IMR-90 (cell line): ENCODE measurements around the gene STUM. TPM values are rescaled to one million over a fixed set of nuclear protein-coding genes. Genes with fewer than 3 reads are reported as not detected.

Source experiments
- ATAC-seq: fragments of 200-7000 bp; cut with Tn5 transposase; 2 replicates; pipeline ENCODE4 v1.9.1; 2020; ENCODE audit warnings: low read depth, mild to moderate bottlenecking, moderate library complexity
- BruUV-seq: library from RNA; stranded (reverse); fragments of 400-500 nt; replicated peaks from 2 replicates; lab custom pipeline; 2021; lab: Mats Ljungman, UMichigan
- CTCF ChIA-PET: fragments of 300-600 bp; formaldehyde crosslinking; extraction: SDS; loops from one replicate; lab custom pipeline; 2021; ENCODE audit warnings: antibody characterized with exemption; lab: Yijun Ruan, JAX
- POLR2A ChIA-PET: fragments of 300-600 bp; sonication (Branson Sonifier 250); formaldehyde crosslinking; loops from one replicate; lab custom pipeline; 2022; ENCODE audit warnings: antibody characterized with exemption; ENCODE audit not compliant: unreplicated experiment; lab: Charles Lee
- DNase-seq: peaks from one replicate; pipeline ENCODE4 v3.0.0; 2013
- H2AFZ ChIP-seq: replicated peaks from 2 replicates; pipeline ENCODE3; 2013; ENCODE audit warnings: low read length, mild to moderate bottlenecking; ENCODE audit not compliant: poor library complexity
- H2AK5ac ChIP-seq: 2 replicates; pipeline ENCODE4 v1.6.1; 2013; ENCODE audit warnings: low read depth, low read length, inconsistent platforms
- H2AK9ac ChIP-seq: replicated peaks from 2 replicates; pipeline ENCODE3; 2013; ENCODE audit warnings: mild to moderate bottlenecking, low read depth, low read length, moderate library complexity; ENCODE audit not compliant: poor library complexity
- H2BK120ac ChIP-seq: 2 replicates; pipeline ENCODE4 v1.6.1; 2013; ENCODE audit warnings: low read depth, low read length, inconsistent platforms
- H2BK15ac ChIP-seq: 3 replicates; pipeline ENCODE4 v1.6.1; 2013; ENCODE audit warnings: low read depth, low read length, inconsistent platforms
- H2BK20ac ChIP-seq: 2 replicates; pipeline ENCODE4 v1.6.1; 2013; ENCODE audit warnings: low read depth, mild to moderate bottlenecking, inconsistent platforms, low read length, moderate library complexity
- H2BK5ac ChIP-seq: 2 replicates; pipeline ENCODE4 v1.6.1; 2013; ENCODE audit warnings: mild to moderate bottlenecking, low read depth, low read length, inconsistent platforms; ENCODE audit not compliant: poor library complexity, severe bottlenecking
- H3K14ac ChIP-seq: replicated peaks from 2 replicates; pipeline ENCODE4 v1.6.1; 2013; ENCODE audit warnings: low read depth, low read length, inconsistent platforms
- H3K18ac ChIP-seq: 2 replicates; pipeline ENCODE4 v1.6.1; 2013; ENCODE audit warnings: low read depth, low read length, control low read depth
- H3K23ac ChIP-seq: 2 replicates; pipeline ENCODE4 v1.6.1; 2013; ENCODE audit warnings: low read depth, low read length, inconsistent platforms
- H3K27ac ChIP-seq: 2 replicates; pipeline ENCODE4 v1.5.1; 2013; ENCODE audit warnings: mild to moderate bottlenecking, control low read depth, low read length; ENCODE audit not compliant: insufficient read depth
- H3K27me3 ChIP-seq: 2 replicates; pipeline ENCODE4 v1.6.1; 2013; ENCODE audit warnings: low read length; ENCODE audit not compliant: control insufficient read depth, insufficient read depth
- H3K36me3 ChIP-seq: 2 replicates; pipeline ENCODE4 v1.6.1; 2013; ENCODE audit warnings: low read length, mixed read lengths; ENCODE audit not compliant: control insufficient read depth, insufficient read depth
- H3K4ac ChIP-seq: 2 replicates; pipeline ENCODE4 v1.6.1; 2013; ENCODE audit warnings: low read depth, low read length, inconsistent platforms
- H3K4me1 ChIP-seq: 2 replicates; pipeline ENCODE4 v1.6.1; 2013; ENCODE audit warnings: low read length, mixed read lengths; ENCODE audit not compliant: control insufficient read depth, insufficient read depth
- H3K4me2 ChIP-seq: 2 replicates; pipeline ENCODE4 v1.6.1; 2013; ENCODE audit warnings: low read depth, mild to moderate bottlenecking, control low read depth, low read length, moderate library complexity
- H3K4me3 ChIP-seq: 2 replicates; pipeline ENCODE4 v1.5.1; 2013; ENCODE audit warnings: low read depth, mild to moderate bottlenecking, control low read depth, low read length, moderate library complexity; ENCODE audit not compliant: insufficient read depth
- H3K56ac ChIP-seq: 2 replicates; pipeline ENCODE4 v1.6.1; 2013; ENCODE audit warnings: low read length, inconsistent platforms; ENCODE audit not compliant: insufficient read depth; ENCODE audit errors: extremely low read depth
- H3K79me1 ChIP-seq, 2 experiments: 2 replicates each; pipeline ENCODE4 v1.6.1; 2013; ENCODE audit warnings: low read length in 2 of 2, inconsistent platforms in 1 of 2, low read depth in 1 of 2
- H3K9ac ChIP-seq: 2 replicates; pipeline ENCODE4 v1.6.1; 2013; ENCODE audit warnings: low read depth, low read length, control low read depth
- H3K9me1 ChIP-seq: 2 replicates; pipeline ENCODE4 v1.6.1; 2013; ENCODE audit warnings: low read length, inconsistent platforms; ENCODE audit not compliant: insufficient read depth
- H3K9me3 ChIP-seq: 2 replicates; pipeline ENCODE4 v1.6.1; 2013; ENCODE audit warnings: low read length; ENCODE audit not compliant: control insufficient read depth, insufficient read depth
- H4K20me1 ChIP-seq: 2 replicates; pipeline ENCODE4 v1.6.1; 2013; ENCODE audit warnings: low read length, inconsistent platforms; ENCODE audit not compliant: insufficient read depth
- H4K5ac ChIP-seq: 2 replicates; pipeline ENCODE4 v1.6.1; 2013; ENCODE audit warnings: mild to moderate bottlenecking, low read depth, low read length, control low read depth
- H4K8ac ChIP-seq, 2 experiments: 2 replicates each; pipeline ENCODE4 v1.6.1; 2013; ENCODE audit warnings: low read depth in 2 of 2, low read length in 2 of 2, control low read depth in 1 of 2, inconsistent platforms in 1 of 2
- H4K91ac ChIP-seq: 2 replicates; pipeline ENCODE4 v1.6.1; 2013; ENCODE audit warnings: low read depth, low read length, inconsistent platforms; ENCODE audit not compliant: insufficient read depth
- BHLHE40 ChIP-seq: fragments of 150-350 bp; IDR thresholded peaks from 2 replicates; pipeline ENCODE4 v1.6.1; 2016; ENCODE audit warnings: mild to moderate bottlenecking, low read depth, low read length
- FOS ChIP-seq: fragments of 150-350 bp; IDR thresholded peaks from 2 replicates; pipeline ENCODE4 v1.6.1; 2016; ENCODE audit warnings: low read depth, low read length
- NFE2L2 ChIP-seq: fragments of 150-350 bp; IDR thresholded peaks from 2 replicates; pipeline ENCODE4 v1.6.1; 2016; ENCODE audit warnings: low read depth, mild to moderate bottlenecking, low read length
- WGBS, 2 experiments: methylation state at CpG; one replicate each; pipeline versions ENCODE4 v1.1.5 to v1.1.7; 2013; ENCODE audit warnings: missing lambda C conversion rate in 2 of 2; ENCODE audit not compliant: insufficient read length in 1 of 2; ENCODE audit errors: extremely low coverage in 2 of 2; 5-methylcytosine and 5-hydroxymethylcytosine counted together
- dilution Hi-C: fragments of 300-500 bp; cut with HindIII; formaldehyde crosslinking; loops from one replicate; pipeline ENCODE4 v1.14.3; 2018; ENCODE audit warnings: low sequenced_read_pairs; ENCODE audit not compliant: unreplicated experiment
- in situ Hi-C: fragments of 300-500 bp; cut with MboI; formaldehyde crosslinking; loops from 3 replicates; pipeline ENCODE4 v1.14.3; 2019; ENCODE audit warnings: low sequenced_read_pairs, inconsistent platforms, mixed read lengths
- intact Hi-C: fragments of 100-400 bp; cut with micrococcal nuclease; formaldehyde crosslinking; loops from 2 replicates; pipeline ENCODE4 v1.10.0; 2022
- polyA plus RNA-seq, 3 experiments: library from polyadenylated mRNA; depleted of rRNA; stranded (reverse); fragments of >200 nt; gene quantifications; 2 replicates each; pipeline ENCODE4 v1.2.3, GENCODE V29; 2012; ENCODE audit warnings: low replicate concordance in 1 of 3
- total RNA-seq: library from RNA; depleted of rRNA; stranded (reverse); fragments of >200 nt; gene quantifications from 2 replicates; pipeline ENCODE4 v1.2.3, GENCODE V29; 2012

The STUM gene
- total and polyA plus RNA-seq, 2 of the 4 experiments (the other 2 are of a cell fraction) = not detected

DNA sequence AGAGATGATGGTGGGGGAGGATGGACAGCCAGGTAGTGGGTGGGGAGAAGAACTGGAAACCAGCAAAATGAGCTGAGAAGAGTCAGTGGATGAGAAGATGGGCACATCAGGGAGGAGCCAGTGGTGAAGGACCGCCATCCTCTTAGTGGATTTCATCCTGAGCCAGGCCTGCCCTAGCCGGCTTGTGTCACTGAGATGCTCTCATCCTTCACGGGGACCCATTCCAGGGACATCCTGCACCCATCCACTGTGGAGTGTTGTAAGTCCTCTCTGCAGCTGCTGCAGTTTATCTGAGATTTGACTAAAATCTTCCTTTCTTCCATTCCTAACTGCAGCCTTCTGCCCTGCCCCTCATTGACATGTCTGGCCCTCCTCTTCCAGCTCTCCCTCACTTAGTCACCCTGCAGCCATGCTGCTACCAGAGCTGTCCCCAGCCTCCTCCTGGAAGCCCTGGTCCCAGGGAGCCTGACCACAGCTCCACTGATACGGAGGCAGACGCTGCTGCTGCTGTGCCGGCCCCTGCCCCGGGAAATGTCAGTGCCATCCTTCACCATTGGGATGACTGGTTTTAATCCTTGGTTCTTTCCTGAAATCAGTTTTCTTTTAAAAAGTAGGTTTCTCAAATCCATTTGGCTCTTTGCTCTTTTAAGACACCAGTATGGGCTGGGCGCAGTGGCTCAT is 33.2 kb downstream of the STUM start:
- no peak for DNase-seq
- Histone ChIP-seq H4K91ac (no peak overlapping the region), H3K18ac (no peak overlapping the region), H3K4me1 (no peaks in the 10 kb centered on the region), H2BK15ac (no peak overlapping the region), H2BK20ac (no peak overlapping the region), H3K79me1 (no peaks in the 10 kb centered on the region), H2BK5ac (no peak overlapping the region), H4K8ac (no peak overlapping the region), H3K9me3 (no peaks in the 10 kb centered on the region; the same call in 1 of the 2 replicates), H3K23ac (no peak overlapping the region), H3K14ac (no peak overlapping the region), H4K5ac (no peak overlapping the region), H3K9me1 (no peaks in the 10 kb centered on the region), H4K20me1 (no peaks in the 10 kb centered on the region), H2AK9ac (no peak overlapping the region), H3K27me3 (peaks cover 11% of the 10 kb centered on the region), H3K4me2 (no peak overlapping the region), H3K4me3 (no peak overlapping the region), H3K27ac (no peak overlapping the region), H2AK5ac (no peak overlapping the region), H2AFZ (no peak overlapping the region), H2BK120ac (no peak overlapping the region), H3K9ac (no peak overlapping the region), H3K56ac (no peak overlapping the region), H3K36me3 (no peaks in the 10 kb centered on the region), H3K4ac (no peak overlapping the region)
- CTCF ChIA-PET = interaction anchor here (1.4 kb wide), 1 partner anchor 12 kb away, joined by 3 read pairs; no protein-coding TSS in a partner anchor
- in situ Hi-C loops (no loop called here), dilution Hi-C loops (no loop called here), intact Hi-C loops (no loop called here)
- 53% methylated on average over 3 of the region's 8 CpGs; no CpG with 5 or more reads in 1 of the 2 experiments for WGBS, 2 experiments
- ATAC-seq = no peak
- POLR2A ChIA-PET = no interaction called here
- no peak for TF ChIP-seq BHLHE40
- no peak for TF ChIP-seq FOS
- no peak for TF ChIP-seq NFE2L2
- BruUV-seq = no TSS peak
